ENCODE measurements around the gene RAB43.
A peak's percentile ranks its signal among the peaks of the same experiment; 100 is the strongest.

The RAB43 gene

DNA sequence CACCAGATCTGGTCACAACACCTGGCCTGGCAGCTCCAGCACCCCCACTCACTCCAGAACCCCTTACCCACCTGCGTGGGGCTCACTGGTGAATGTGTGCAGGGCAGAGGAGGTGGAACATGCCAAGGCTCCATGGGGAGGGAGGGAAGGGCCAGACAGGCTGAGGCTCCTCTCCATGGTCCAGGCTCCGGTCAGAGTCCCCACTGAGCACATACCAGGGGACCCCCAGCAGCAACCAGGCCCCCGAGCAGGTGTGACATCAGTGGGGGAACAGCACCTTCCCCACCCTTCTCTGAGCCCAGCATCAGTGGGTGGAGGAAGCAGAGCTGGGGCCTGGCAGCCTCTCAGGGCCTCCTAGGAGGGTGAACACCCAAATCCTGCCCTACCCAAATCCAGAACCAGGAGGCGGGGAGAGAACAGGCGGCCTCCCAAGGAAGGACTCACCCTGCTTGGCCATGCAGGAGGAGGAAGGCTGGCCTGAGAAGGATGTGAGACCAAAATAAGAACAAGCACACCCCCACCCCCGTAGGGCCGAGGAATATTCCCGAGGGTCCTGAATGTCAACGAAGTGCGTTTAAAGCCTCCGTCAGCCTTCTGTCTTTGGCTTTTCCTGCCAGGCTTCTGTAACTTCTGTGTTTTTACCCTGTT lies 62.2 kb downstream of the RAB43 start:
- DNase-seq = no peak

GRCh38 chr3:129058441-129059200 lies 63.0 kb downstream of the RAB43 start:
- DNase-seq = no peak

DNA sequence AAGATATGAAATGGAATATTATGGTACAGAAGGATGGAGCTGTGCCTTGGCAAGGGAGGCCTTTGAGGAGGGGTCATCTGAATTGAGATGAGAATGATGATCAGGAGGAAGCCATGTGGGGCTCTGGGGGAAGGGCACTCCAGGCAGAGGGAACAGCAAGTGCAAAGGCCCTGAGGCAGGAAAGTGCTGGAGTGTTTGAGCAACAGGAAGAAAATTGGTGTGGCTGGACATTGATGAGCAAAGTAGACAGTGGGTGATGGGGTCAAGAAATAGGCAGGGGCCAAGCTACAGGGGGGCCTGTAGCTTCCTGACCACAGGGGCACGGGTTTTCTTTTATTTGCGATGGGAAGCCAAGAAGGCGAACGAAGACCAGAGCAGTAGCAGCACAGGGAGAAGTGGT lies 64.4 kb downstream of the RAB43 start:
- DNase-seq = no peak

- no peak for DNase-seq
Observed at GRCh38 chr3:129056451-129057173, 65.0 kb downstream of the RAB43 start.

GRCh38 chr3:129054605-129055104 lies 66.9 kb downstream of the RAB43 start:
- DNase-seq = no peak

- no peak for DNase-seq
Observed at GRCh38 chr3:129052675-129053074, 68.9 kb downstream of the RAB43 start.

DNA sequence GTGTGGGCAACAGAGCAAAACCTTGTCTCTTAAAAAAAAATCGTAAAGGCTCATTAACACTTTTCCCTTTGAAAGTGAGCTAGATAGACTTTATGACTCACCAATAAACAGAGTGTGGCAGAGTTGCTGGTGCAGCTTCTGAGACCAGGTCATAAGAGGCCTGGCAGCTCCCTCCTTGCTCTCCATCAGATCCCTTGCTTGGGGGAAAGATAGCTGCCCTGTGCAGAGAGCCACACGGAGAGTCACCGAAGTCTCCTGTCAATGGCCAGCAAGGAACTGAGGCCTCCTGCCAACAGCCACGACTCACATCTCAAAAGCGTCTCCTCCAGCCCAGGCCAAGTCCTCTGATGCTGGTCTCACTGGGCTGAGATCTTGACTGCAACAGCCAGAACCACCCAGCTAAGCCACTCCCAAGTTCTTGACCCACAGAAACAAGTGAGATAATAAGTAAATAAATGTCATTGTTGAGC lies 69.7 kb downstream of the RAB43 start:
- no peak for DNase-seq

DNA sequence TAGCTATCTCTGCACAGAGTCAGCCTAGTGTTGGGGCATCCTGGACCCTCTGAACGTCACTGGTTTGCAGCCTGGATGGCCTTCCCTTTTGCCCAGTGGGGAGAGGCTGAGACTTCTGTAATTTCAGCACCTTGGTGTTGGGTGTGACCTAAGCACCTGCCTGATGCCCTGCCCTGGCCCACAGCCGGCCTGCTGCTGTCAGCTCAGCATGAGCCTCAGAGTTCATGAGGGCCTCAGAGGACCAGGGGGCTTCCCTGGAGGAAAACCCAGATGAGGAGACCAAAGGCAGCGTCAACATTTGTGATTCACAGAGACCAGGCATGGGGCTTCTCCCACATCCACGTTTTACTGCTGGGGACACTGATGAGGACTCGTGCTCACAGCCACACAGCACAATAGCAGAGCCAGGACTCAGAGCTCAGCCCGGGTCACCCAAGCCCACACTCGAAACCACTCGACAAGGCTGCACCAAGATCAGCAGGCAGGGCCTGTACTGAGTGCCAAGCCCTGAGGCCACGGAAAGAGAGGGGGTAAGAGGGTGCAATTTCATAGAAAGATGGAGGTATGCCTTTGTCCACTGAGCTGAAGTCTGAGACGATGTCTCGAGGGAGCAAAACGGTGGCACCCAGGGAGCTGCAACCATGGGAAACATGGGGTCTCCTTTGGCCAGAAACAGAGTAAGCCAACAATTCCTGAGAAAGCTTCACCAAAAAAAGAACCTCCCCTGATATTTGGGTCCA lies 70.9 kb downstream of the RAB43 start:
- no peak for DNase-seq

DNA sequence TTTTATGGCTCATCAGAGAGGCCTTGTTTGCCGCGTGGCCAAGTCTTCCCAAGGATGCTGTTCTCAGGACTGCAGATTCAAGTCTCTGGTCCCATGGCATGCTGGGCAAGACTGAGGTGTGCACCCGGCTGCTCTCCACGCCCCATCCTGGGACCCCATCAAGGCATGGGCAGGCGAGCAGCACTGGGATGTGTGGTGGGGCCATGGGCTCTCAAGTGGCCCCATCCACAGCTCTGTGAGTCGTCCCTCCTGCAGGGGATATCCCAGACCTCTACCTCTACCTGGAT lies 74.1 kb downstream of the RAB43 start:
- DNase-seq = no peak

GRCh38 chr3:129046732-129047552 lies 74.7 kb downstream of the RAB43 start:
- DNase-seq = no peak

- no peak for DNase-seq
Observed at GRCh38 chr3:129046037-129046731, 75.4 kb downstream of the RAB43 start.

DNA sequence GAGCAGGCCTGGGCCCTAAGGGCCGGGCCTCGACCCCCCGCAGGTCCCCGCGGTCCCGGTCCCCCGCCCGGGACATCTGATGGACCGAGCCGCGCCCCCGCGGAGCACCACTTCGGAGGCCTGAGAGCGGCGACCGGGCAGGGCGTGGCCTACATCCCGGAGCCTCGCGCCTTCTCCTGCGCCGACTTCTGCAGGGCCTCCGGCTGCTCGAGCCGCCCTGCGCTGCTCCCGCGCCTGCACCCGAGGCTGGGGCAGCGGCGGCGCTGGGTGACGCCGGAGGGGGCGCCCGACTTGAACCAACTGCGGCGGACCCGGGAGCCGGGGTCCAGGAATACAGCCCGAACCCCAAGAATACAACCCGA lies 75.9 kb downstream of the RAB43 start:
- peak; percentile 41 for DNase-seq

DNA sequence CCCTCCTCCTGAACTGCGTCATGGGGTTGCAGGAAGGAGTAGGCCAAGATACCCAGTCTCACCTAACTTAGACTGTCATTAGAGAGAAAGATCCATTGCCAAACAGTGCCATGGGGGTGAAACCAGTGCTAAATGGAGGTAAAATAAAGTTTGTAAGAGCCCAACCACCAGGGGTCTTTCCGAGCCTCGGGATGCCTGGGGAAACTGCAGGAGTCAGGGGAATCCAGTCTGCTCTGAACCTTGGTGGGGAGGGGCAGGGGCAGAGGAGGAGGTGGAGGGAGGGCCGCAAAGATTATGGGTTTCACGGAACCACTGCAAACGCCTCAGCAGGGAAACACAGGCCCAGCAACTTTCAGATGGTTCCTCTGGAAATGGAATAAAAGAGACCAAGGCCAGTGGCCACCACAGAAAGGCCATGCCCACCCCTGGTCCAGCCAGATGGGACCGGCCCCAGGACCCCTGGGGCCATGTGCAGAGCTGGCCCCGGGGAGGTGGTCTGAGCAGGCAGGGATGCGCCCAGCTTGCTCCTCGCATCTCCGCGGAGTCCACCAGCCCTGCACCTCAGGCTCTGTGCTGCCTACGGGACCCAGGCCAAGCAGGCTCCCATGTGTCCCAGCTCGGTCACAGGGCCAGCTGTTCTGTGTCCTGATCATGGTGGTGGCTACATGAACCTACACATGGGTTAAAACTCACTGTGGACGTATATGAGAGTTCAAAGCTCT lies 80.9 kb downstream of the RAB43 start:
- DNase-seq = no peak

DNA sequence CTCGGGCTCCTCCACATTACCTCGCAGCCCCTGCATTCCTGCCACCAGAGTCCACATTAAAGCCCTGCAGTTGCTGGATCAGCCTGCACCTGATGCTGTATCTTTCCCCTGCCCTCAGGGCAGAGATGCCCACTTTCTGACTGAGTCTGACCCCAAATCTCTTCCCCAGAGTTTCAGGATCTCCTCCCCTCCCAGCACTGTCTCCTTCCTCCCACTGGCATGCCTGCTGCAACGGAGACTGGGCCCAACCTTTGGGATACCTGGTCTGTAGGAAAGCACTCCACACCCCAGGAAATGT lies 81.6 kb downstream of the RAB43 start:
- no peak for DNase-seq

DNA sequence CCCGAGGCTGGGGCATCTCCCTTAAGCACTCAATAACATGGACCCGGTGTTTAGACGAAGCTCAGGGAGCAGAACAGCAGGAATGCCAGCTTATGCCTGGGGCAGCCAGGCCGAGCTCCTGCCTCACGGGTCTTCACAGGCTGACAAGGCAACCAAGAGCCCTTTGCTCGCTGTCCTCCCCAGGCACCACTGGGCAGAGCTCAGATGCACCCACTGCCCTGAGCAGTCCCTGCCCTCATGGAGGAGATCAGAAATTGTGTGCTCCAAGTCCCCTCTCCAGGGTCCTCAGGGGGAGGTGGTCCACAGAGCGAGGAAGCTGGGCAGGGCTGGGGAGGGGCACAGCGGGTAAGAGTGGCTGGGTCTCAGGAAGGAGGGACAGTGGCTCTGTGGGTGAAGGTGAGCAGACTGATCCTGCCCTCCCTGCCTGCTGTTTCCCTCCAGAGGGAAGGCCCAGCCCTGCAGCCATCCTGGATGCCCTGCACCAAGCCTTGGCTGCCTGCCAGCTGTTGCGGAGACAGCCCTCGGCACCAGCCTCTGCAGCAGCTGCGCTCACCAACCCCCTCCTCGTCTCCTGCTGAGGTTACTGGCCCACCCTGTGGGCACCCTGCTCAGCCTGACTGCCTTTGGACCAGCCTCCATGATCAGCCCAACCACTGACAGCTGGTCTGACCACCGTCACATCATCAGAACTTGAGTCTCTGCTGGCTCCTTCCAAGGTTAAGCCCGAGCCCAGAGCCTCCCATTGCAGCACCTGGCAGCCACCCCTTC lies 82.1 kb downstream of the RAB43 start:
- DNase-seq = no peak

- no peak for DNase-seq
Observed at GRCh38 chr3:129038121-129038855, 83.3 kb downstream of the RAB43 start.

Data from stimulated activated CD4-positive, alpha-beta T cell treated with anti-CD3 and anti-CD28 coated beads, Interleukin-1b, Interleukin-23, amount 100 ng/mL, for 48 hours (primary cell).